Keratinocyte (primary cell): ENCODE results near the gene DACH1. TPM values are rescaled to one million over a fixed set of nuclear protein-coding genes. Genes with fewer than 3 reads are reported as not detected.

Source experiments
- DNase-seq: peaks from one replicate; pipeline ENCODE4 v3.0.0-alpha.2; 2011; ENCODE audit warnings: low read depth, missing footprints, low spot score
- FAIRE-seq: peaks from 2 replicates; lab custom pipeline; 2011; peaks lifted over from hg19 to GRCh38; lab: Jason Lieb, UNC
- H2AFZ ChIP-seq: 2 replicates; pipeline ENCODE4 v1.6.0; 2012; ENCODE audit warnings: low read length, control low read depth, inconsistent platforms; ENCODE audit not compliant: control insufficient read depth
- H3K27ac ChIP-seq: 2 replicates; pipeline ENCODE4 v1.5.1; 2011; ENCODE audit warnings: low read length; ENCODE audit not compliant: control insufficient read depth, insufficient read depth
- H3K27me3 ChIP-seq: 3 replicates; pipeline ENCODE4 v1.6.0; 2011; ENCODE audit warnings: low read length; ENCODE audit not compliant: control insufficient read depth, insufficient read depth; ENCODE audit errors: extremely low read depth
- H3K36me3 ChIP-seq, 2 experiments: 2 replicates in 1 of 2; 3 replicates in 1 of 2; pipeline ENCODE4 v1.5.1; 2011; ENCODE audit warnings: low read length in 2 of 2, mild to moderate bottlenecking in 1 of 2; ENCODE audit not compliant: control insufficient read depth in 2 of 2, insufficient read depth in 2 of 2; ENCODE audit errors: extremely low read depth in 1 of 2
- H3K4me1 ChIP-seq: 3 replicates; pipeline ENCODE4 v1.5.1; 2011; ENCODE audit warnings: low read length; ENCODE audit not compliant: control insufficient read depth, insufficient read depth; ENCODE audit errors: extremely low read depth
- H3K4me2 ChIP-seq: 3 replicates; pipeline ENCODE4 v1.6.0; 2011; ENCODE audit warnings: low read depth, low read length; ENCODE audit not compliant: control insufficient read depth, insufficient read depth; ENCODE audit errors: extremely low read depth
- H3K4me3 ChIP-seq, 3 experiments: fragments of 200-600 bp in 1 of 3; sonication (generic) in 1 of 3; 2 replicates in 2 of 3; 3 replicates in 1 of 3; pipeline ENCODE4 v1.5.1; 2011 to 2016; ENCODE audit warnings: low read length in 3 of 3, mild to moderate bottlenecking in 3 of 3, control low read depth in 2 of 3, inconsistent platforms in 1 of 3, low read depth in 1 of 3, mixed read lengths in 1 of 3, mixed run types in 1 of 3, moderate library complexity in 1 of 3; ENCODE audit not compliant: control insufficient read depth in 2 of 3, insufficient read depth in 2 of 3; ENCODE audit errors: extremely low read depth in 1 of 3
- H3K79me2 ChIP-seq: 2 replicates; pipeline ENCODE4 v1.6.0; 2012; ENCODE audit warnings: low read length; ENCODE audit not compliant: control insufficient read depth, insufficient read depth
- H3K9ac ChIP-seq: 3 replicates; pipeline ENCODE4 v1.6.0; 2011; ENCODE audit warnings: low read length; ENCODE audit not compliant: control insufficient read depth, insufficient read depth; ENCODE audit errors: extremely low read depth
- H3K9me1 ChIP-seq: 3 replicates; pipeline ENCODE4 v1.6.0; 2011; ENCODE audit warnings: low read length; ENCODE audit not compliant: control insufficient read depth, insufficient read depth; ENCODE audit errors: extremely low read depth
- H3K9me3 ChIP-seq: 2 replicates; pipeline ENCODE4 v1.5.1; 2012; ENCODE audit warnings: low read depth, low read length; ENCODE audit not compliant: control insufficient read depth
- H4K20me1 ChIP-seq: 3 replicates; pipeline ENCODE4 v1.6.0; 2011; ENCODE audit warnings: low read length; ENCODE audit not compliant: control insufficient read depth, insufficient read depth; ENCODE audit errors: extremely low read depth
- CTCF ChIP-seq, 3 experiments: IDR thresholded peaks in 1 of 3; conservative IDR thresholded peaks in 1 of 3; optimal IDR thresholded peaks in 1 of 3; 2 replicates in 2 of 3; 3 replicates in 1 of 3; pipeline versions ENCODE3 to v1.5.1; 2011; ENCODE audit warnings: low read length in 3 of 3, mild to moderate bottlenecking in 3 of 3, moderate library complexity in 2 of 3, control low read depth in 1 of 3, inconsistent platforms in 1 of 3; ENCODE audit not compliant: insufficient read depth in 2 of 3; ENCODE audit errors: extremely low read depth in 1 of 3
- EZH2 ChIP-seq: IDR thresholded peaks from one replicate; pipeline ENCODE4 v1.6.1; 2012; ENCODE audit warnings: inconsistent platforms, mild to moderate bottlenecking, low read length, moderate library complexity
- dilution Hi-C: fragments of 300-500 bp; cut with MboI; formaldehyde crosslinking; loops from one replicate; pipeline ENCODE4 v1.7.0; 2020; ENCODE audit warnings: low sequenced_read_pairs; ENCODE audit not compliant: extremely low pct_ligation_motif_present
- polyA plus RNA-seq, 5 experiments: library from polyadenylated mRNA; depleted of rRNA in 3 of 5; stranded (reverse) in 3 of 5; stranded (forward) in 1 of 5; unstranded in 1 of 5; fragments of >200 nt; gene quantifications; 1 replicate in 1 of 5; 2 replicates in 3 of 5; 3 replicates in 1 of 5; pipeline versions ENCODE4 v1.2.1 to v1.2.3, GENCODE V29; 2011 to 2012; ENCODE audit warnings: missing spikeins in 2 of 5, low read depth in 1 of 5, low replicate concordance in 1 of 5

Gene DACH1
- polyA plus RNA-seq, 1 donor (not counting 4 experiments of a cell fraction or from before 2014, with no cell fraction given) = not detected

DNA sequence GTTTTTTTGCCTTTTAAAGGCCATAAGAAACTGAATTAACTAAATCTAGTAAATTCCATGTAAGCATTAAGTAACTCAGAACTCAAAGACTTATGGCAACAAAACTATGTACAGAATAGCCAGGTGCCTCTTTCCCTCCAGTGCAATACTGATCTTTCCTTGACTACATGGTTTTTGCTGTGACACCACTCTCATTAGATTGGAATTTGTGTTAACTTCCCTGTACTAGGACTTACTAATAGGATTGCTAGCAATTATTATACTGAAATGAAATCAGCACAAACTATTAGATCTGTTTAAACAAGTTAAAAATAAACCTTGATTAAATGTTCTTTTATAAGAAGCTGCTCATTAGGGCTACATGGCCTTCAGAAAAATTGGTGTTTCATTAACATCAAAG lies 96.3 kb downstream of the DACH1 start:
- DNase-seq = no peak
- dilution Hi-C loops = no loop called here
- Histone ChIP-seq H3K4me3 (no peak overlapping the region), H2AFZ (no peak overlapping the region), H3K79me2 (no peaks in the 10 kb centered on the region), H3K27ac (no peak overlapping the region), H4K20me1 (no peaks in the 10 kb centered on the region), H3K27me3 (no peaks in the 10 kb centered on the region), H3K9me3 (no peaks in the 10 kb centered on the region), H3K4me1 (no peaks in the 10 kb centered on the region), H3K9me1 (no peaks in the 10 kb centered on the region), H3K4me2 (no peak overlapping the region), H3K9ac (no peak overlapping the region), H3K36me3 (no peaks in the 10 kb centered on the region)
- no peak for FAIRE-seq
- TF ChIP-seq EZH2 = no peak
- no peak for TF ChIP-seq CTCF (optimal IDR thresholded peaks at IDR 0.05 in 1 of 3, IDR thresholded peaks at IDR 0.05 in 1 of 3, conservative IDR thresholded peaks at IDR 0.05 in 1 of 3; ENCODE audit: extremely low read depth in 1 of 3, insufficient read depth in 2 of 3, low read length in 3 of 3)

DNA sequence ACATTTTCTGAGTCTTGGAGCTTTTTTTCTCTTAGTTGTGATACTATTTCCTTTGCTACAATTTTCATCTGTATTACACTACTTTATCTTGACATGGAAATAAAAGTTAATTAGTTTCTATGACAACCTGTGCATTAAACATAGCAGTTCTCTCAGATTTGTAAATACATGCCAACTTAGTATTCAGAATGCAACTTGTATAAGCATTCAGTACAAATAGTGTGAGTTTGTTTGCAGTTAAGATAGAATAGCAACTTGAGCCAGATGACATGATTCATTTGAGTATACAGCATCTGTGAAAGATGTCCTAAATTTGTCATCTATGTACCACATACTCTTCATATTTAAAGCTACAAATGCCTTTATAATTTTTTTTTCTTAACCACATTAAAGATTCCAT lies 98.1 kb downstream of the DACH1 start:
- no peak for TF ChIP-seq CTCF (optimal IDR thresholded peaks at IDR 0.05 in 1 of 3, IDR thresholded peaks at IDR 0.05 in 1 of 3, conservative IDR thresholded peaks at IDR 0.05 in 1 of 3; ENCODE audit: extremely low read depth in 1 of 3, insufficient read depth in 2 of 3, low read length in 3 of 3)
- TF ChIP-seq EZH2 = no peak
- H3K9ac ChIP-seq = no peak overlapping the region
- DNase-seq (no peak), FAIRE-seq (no peak)
- no peak overlapping the region for H3K4me2 ChIP-seq
- H3K4me1 ChIP-seq = no peaks in the 10 kb centered on the region
- dilution Hi-C loops = no loop called here
- no peak overlapping the region for H3K4me3 ChIP-seq
- no peaks in the 10 kb centered on the region for H3K9me1 ChIP-seq
- no peaks in the 10 kb centered on the region for H3K27me3 ChIP-seq
- H3K36me3 ChIP-seq = no peaks in the 10 kb centered on the region
- no peak overlapping the region for H3K27ac ChIP-seq
- no peak overlapping the region for H2AFZ ChIP-seq
- no peaks in the 10 kb centered on the region for H3K9me3 ChIP-seq
- H4K20me1 ChIP-seq = no peaks in the 10 kb centered on the region
- no peaks in the 10 kb centered on the region for H3K79me2 ChIP-seq
